Superior temporal gyrus (tissue), 1 donor: ENCODE data around the gene PDIA2.

Experiments used
- DNase-seq: peaks from one replicate; pipeline ENCODE4 v3.0.0-alpha.2; 2016; ENCODE audit errors: extremely low spot score

Gene PDIA2

GRCh38 chr16:280552-280951, 2.4 kb upstream of the PDIA2 start, which contains the start of gene ARHGDIG:
ARHGDIG (plus strand) TSS chr16:280591; CDS start chr16:280681, 90 bp downstream.
- no peak for DNase-seq

GRCh38 chr16:280991-281659, 1.8 kb upstream of the PDIA2 start:
- no peak for DNase-seq

DNA sequence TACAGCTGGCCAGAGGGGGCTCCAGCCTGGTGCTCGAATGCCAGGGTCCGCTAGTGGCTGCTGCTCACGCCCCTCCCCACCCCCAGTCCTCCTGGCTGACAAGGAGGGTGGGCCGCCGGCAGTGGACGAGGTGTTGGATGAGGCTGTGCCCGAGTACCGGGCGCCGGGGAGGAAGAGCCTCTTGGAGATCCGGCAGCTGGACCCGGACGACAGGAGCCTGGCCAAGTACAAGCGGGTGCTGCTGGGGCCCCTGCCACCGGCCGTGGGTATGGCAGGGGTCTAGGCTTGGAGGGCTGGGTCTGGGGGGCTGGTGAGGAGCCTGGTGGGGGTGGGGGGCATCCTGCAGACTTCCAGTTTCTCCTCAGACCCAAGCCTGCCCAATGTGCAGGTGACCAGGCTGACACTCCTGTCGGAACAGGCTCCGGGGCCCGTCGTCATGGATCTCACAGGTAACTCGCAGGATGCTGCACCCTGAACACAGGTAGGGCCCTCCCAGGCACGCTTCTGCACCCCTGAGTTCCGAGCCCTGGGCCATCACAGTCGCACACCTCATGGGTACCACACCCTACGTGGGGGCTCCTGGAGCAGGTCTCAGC, 1.2 kb upstream of the PDIA2 start:
- no peak for DNase-seq

GRCh38 chr16:282491-282890, 473 bp upstream of the PDIA2 start:
- no peak for DNase-seq

DNA sequence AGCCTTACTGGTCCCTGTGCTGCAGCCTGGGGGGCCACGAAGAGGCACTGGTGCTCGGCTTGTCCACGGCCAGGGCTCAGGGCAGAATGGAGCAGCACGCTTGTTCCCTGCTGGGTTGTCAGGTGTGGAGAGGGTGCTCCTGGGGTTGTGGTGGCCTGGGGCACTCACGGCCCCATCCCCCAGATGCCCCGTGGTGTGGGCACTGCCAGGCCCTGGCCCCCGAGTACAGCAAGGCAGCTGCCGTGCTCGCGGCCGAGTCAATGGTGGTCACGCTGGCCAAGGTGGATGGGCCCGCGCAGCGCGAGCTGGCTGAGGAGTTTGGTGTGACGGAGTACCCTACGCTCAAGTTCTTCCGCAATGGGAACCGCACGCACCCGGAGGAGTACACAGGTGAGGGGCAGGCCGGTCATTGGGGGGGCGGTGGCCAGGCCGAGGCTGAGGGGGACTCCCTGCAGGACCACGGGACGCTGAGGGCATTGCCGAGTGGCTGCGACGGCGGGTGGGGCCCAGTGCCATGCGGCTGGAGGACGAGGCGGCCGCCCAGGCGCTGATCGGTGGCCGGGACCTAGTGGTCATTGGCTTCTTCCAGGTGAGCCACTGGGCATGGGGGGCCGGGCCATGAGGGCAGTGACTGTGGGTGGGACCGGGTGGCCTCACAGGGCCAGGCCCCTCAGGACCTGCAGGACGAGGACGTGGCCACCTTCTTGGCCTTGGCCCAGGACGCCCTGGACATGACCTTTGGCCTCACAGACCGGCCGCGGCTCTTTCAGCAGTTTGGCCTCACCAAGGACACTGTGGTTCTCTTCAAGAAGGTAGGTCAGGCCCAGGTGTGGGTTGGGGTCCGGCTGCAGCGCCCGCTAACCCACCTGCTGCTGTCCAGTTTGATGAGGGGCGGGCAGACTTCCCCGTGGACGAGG, 1.5 kb downstream of the PDIA2 start:
- no peak for DNase-seq

- no peak for DNase-seq
These were observed 2.4 kb downstream of the PDIA2 start for GRCh38 chr16:285146-286055.

GRCh38 chr16:286491-287297, 3.7 kb downstream of the PDIA2 start:
- DNase-seq: no peak

- no peak for DNase-seq
These were observed 4.4 kb downstream of the PDIA2 start for GRCh38 chr16:287298-287811.

GRCh38 chr16:287981-288920, 5.3 kb downstream of the PDIA2 start:
- no peak for DNase-seq

DNA sequence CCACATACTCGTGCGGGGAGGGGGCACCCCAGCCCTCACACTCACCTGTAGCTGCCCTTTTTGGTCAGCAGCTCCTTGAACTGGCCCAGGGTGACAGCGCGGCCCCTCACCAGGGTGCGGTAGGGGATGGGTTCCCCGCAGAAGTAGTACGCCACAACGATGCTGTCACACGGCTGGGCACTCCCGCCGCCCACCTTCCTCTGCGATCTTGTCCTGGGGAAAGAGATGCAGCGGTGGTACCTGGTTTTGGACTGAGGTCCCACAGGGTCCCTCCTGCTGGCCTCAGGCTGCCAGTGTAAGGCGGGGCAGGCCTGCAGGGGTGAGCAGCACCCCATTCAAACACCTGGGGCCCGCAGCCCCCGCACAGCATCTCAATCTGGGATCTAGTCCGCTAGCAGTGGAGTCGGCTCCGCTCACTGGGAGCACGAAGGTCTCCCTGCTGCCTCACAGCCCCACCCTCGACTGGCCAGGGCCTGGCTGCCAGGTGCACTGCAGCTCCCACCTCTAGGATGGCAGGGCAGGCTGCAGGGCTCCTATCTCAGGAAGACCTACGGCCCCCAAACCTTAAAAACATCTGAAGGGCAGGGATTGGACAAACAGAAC, 6.5 kb downstream of the PDIA2 start:
- no peak for DNase-seq

DNA sequence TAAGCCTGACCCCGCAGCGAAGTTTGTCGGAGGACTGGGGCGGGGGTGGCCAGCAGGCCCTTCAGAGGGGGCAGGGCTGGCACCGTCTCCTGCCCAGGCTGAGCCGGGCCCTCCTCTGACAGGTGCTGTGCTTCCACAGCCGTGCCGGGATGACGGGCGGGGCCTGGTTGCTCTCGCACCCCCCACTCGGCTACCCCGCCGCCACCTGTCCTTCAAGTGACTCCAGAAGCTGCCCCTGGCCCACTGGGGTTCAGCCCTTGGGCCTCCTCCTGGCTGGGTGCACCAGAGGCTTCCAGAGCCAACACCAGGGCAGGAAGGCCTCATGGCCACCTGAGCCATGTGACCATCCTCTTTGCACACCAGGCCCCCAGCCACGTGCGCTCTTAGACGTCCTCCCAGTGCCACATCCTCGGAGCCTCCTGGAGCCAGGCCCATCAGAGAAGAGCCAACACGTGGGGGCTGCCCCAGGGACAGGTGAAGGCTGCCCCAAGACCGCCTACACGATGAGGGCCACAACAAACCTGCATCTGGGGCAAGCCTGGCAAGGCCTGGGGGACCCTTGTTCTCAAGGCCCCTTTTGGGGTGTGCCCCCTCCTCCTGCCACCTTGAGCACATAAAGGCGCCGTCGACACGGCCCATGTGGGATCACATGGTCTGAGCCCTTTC, 7.2 kb downstream of the PDIA2 start:
- DNase-seq: no peak

GRCh38 chr16:290681-291405, 7.9 kb downstream of the PDIA2 start:
- DNase-seq: no peak

GRCh38 chr16:291539-291938, 8.6 kb downstream of the PDIA2 start:
- no peak for DNase-seq

DNA sequence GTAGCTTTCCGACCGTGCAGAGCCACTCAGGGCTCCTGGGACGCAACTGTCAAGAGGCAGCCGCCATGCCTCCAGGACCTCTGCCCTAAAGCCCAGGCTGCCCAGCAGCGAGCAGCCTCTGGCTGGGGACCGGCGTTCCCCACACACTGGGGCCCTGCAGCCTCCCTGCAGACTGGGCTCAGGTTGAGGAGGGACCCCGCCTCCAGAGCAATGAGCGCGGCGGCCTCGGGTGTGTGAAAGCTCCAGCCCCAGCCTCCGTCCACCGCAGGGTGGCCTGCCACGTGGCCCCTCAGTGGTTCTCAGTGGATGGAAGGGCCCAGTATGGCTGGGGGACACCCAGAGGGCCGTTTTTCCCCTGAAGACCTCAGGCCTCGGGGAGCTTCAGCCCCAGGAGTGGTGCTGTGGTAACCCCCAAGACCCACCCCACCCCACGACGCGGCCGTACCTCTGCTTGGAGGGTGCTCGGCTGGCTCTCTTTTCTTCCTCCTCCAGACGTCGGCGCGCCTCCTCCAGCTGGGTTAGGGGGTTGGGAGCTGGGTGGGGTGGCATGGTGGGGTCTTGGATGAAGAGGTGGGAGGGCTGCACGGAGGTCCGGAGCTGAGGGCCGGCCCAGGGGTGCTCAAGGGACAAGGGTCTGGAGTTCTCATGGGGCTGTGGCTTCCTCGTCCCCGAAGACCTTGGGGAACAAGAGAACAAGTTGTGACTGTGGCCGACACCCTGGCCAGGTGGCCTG, 10.2 kb downstream of the PDIA2 start:
- DNase-seq: no peak

GRCh38 chr16:296276-296675, 13.3 kb downstream of the PDIA2 start:
- DNase-seq: no peak

GRCh38 chr16:296806-297510, 14.0 kb downstream of the PDIA2 start:
- no peak for DNase-seq
